Measurements from ENCODE around the gene CALN1.

- no peak for TF ChIP-seq REST (IDR thresholded peaks at IDR 0.05; ENCODE audit: insufficient read depth in 1 of 2, low read depth in 2 of 2, low read length in 2 of 2)
- no peak for TF ChIP-seq TAF1 (IDR thresholded peaks at IDR 0.05; ENCODE audit: borderline replicate concordance, insufficient read depth, low read length)
- TF ChIP-seq POLR2AphosphoS5 (IDR thresholded peaks at IDR 0.05; ENCODE audit: low read depth, low read length): no peak
- no peak for TF ChIP-seq FOXP2 (optimal IDR thresholded peaks at IDR 0.05; ENCODE audit: borderline replicate concordance, extremely low read depth, extremely low read length, insufficient read depth)
Observed at GRCh38 chr7:72109566-72109965, 302.6 kb downstream of the CALN1 start.
